Measurements from ENCODE around the gene BORCS6.
"Not testable (repeated sequence)": the region's sequence is repeated elsewhere in the genome, so short reads cannot be mapped to it uniquely, and the experiment has no call there.

BORCS6 gene

GRCh38 chr17:8189711-8190477 is at the start of gene BORCS6:
Gene BORCS6 (minus strand): TSS chr17:8190180. CDS start chr17:8190140, 40 bp downstream.
- peak; percentile 98 for DNase-seq

- no peak for DNase-seq
These were observed 47.9 kb upstream of the BORCS6 start for GRCh38 chr17:8237886-8238285.

GRCh38 chr17:8237175-8237574 is 47.2 kb upstream of the BORCS6 start:
- no peak for DNase-seq

- no peak for DNase-seq
These were observed 45.7 kb upstream of the BORCS6 start for GRCh38 chr17:8235676-8236075.

GRCh38 chr17:8234361-8235270 is 44.6 kb upstream of the BORCS6 start:
- no peak for DNase-seq

- DNase-seq = no peak
These were observed 41.7 kb upstream of the BORCS6 start for GRCh38 chr17:8231701-8232100.

- DNase-seq = no peak
These were observed 37.2 kb upstream of the BORCS6 start for GRCh38 chr17:8227238-8227581.

- peak; percentile 92 for DNase-seq
These were observed 36.7 kb upstream of the BORCS6 start for GRCh38 chr17:8226536-8227237.

GRCh38 chr17:8225813-8226535 is 36.0 kb upstream of the BORCS6 start:
- peak; percentile 69 for DNase-seq

- DNase-seq = no peak
These were observed 35.2 kb upstream of the BORCS6 start for GRCh38 chr17:8224891-8225812.

GRCh38 chr17:8223356-8224126 is 33.6 kb upstream of the BORCS6 start:
- DNase-seq = peak; percentile 83

GRCh38 chr17:8222630-8223355 is 32.8 kb upstream of the BORCS6 start:
- peak; percentile 96 for DNase-seq

GRCh38 chr17:8222380-8222629 is 32.3 kb upstream of the BORCS6 start:
- no peak for DNase-seq

- peak; percentile 94 for DNase-seq
These were observed 31.8 kb upstream of the BORCS6 start for GRCh38 chr17:8221663-8222379.

GRCh38 chr17:8220783-8221662 is 31.0 kb upstream of the BORCS6 start:
- peak; percentile 96 for DNase-seq

- not testable (repeated sequence) for DNase-seq
These were observed 24.0 kb upstream of the BORCS6 start for GRCh38 chr17:8214000-8214399.

GRCh38 chr17:8212312-8213180 is 22.6 kb upstream of the BORCS6 start:
- no peak for DNase-seq
